C4-2B (cell line): ENCODE measurements around the gene AASDH.

Source experiments
- H3K27ac ChIP-seq: fragments of 450-650 bp; 2 replicates; pipeline ENCODE4 v1.5.1; 2017
- ZFX ChIP-seq: fragments of 450-650 bp; IDR thresholded peaks from 2 replicates; pipeline ENCODE4 v1.6.1; 2017
- TF ChIP-seq, protein P1 (sequence below): fragments of 450-650 bp; conservative IDR thresholded peaks from 2 replicates; pipeline ENCODE4 v1.5.1; 2017; ENCODE audit warnings: mild to moderate bottlenecking

The AASDH gene, protein sequence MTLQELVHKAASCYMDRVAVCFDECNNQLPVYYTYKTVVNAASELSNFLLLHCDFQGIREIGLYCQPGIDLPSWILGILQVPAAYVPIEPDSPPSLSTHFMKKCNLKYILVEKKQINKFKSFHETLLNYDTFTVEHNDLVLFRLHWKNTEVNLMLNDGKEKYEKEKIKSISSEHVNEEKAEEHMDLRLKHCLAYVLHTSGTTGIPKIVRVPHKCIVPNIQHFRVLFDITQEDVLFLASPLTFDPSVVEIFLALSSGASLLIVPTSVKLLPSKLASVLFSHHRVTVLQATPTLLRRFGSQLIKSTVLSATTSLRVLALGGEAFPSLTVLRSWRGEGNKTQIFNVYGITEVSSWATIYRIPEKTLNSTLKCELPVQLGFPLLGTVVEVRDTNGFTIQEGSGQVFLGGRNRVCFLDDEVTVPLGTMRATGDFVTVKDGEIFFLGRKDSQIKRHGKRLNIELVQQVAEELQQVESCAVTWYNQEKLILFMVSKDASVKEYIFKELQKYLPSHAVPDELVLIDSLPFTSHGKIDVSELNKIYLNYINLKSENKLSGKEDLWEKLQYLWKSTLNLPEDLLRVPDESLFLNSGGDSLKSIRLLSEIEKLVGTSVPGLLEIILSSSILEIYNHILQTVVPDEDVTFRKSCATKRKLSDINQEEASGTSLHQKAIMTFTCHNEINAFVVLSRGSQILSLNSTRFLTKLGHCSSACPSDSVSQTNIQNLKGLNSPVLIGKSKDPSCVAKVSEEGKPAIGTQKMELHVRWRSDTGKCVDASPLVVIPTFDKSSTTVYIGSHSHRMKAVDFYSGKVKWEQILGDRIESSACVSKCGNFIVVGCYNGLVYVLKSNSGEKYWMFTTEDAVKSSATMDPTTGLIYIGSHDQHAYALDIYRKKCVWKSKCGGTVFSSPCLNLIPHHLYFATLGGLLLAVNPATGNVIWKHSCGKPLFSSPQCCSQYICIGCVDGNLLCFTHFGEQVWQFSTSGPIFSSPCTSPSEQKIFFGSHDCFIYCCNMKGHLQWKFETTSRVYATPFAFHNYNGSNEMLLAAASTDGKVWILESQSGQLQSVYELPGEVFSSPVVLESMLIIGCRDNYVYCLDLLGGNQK

DNA sequence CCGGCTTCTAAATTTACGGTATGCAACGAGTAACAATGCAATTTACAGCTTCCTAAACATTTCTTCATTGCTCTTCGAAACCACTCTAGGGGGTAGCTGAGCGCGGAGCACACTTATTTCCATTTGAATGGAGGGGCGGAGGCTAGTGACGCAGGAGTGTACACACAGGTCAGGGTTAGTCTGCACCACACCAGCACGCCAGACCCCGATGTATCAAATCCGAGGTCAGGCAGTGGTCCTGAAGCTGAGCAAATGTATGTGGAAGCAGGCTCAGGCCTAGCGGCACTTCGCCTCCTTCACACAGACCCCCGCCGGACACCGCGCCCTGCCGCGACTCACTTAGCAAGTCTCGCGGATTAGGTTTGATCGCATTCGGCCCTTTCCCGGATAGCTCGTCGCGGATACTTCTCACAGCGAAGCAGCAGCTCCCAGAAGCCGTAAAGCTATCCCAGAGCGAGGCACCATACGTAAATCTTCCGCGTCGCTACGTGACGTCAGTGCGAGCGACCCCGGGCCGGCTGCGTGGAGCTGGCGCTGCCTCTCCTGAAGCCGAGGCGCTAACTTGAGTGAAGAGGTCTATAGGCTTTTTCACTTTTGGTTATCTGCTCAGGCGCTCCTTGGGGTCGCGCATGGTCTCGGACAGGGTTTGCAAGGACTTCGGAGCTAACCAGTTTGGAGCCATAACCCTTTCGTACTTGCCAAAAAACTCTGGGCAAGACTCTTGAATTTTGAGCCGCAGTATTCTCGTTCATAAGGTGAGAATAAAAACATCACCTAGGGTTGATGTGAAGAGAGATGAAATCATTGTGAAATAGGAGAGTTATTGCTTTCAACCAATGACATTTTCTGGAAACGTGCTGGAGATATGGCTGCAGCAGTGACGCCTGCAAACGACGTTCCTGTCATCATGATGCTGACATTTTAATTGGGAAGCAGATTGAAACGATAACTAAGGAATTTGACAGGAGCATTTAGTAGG, at the start of gene AASDH:
AASDH (minus strand) TSS at position 469 of the 979 bp plus-strand sequence. CDS start 3,192 bp downstream, outside the sequence.
- H3K27ac ChIP-seq: peak within 1 kb of the TSS; percentile 76
- TF ChIP-seq ZFX: peak; percentile 54
- TF ChIP-seq, protein P1, sequence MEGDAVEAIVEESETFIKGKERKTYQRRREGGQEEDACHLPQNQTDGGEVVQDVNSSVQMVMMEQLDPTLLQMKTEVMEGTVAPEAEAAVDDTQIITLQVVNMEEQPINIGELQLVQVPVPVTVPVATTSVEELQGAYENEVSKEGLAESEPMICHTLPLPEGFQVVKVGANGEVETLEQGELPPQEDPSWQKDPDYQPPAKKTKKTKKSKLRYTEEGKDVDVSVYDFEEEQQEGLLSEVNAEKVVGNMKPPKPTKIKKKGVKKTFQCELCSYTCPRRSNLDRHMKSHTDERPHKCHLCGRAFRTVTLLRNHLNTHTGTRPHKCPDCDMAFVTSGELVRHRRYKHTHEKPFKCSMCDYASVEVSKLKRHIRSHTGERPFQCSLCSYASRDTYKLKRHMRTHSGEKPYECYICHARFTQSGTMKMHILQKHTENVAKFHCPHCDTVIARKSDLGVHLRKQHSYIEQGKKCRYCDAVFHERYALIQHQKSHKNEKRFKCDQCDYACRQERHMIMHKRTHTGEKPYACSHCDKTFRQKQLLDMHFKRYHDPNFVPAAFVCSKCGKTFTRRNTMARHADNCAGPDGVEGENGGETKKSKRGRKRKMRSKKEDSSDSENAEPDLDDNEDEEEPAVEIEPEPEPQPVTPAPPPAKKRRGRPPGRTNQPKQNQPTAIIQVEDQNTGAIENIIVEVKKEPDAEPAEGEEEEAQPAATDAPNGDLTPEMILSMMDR: no peak

DNA sequence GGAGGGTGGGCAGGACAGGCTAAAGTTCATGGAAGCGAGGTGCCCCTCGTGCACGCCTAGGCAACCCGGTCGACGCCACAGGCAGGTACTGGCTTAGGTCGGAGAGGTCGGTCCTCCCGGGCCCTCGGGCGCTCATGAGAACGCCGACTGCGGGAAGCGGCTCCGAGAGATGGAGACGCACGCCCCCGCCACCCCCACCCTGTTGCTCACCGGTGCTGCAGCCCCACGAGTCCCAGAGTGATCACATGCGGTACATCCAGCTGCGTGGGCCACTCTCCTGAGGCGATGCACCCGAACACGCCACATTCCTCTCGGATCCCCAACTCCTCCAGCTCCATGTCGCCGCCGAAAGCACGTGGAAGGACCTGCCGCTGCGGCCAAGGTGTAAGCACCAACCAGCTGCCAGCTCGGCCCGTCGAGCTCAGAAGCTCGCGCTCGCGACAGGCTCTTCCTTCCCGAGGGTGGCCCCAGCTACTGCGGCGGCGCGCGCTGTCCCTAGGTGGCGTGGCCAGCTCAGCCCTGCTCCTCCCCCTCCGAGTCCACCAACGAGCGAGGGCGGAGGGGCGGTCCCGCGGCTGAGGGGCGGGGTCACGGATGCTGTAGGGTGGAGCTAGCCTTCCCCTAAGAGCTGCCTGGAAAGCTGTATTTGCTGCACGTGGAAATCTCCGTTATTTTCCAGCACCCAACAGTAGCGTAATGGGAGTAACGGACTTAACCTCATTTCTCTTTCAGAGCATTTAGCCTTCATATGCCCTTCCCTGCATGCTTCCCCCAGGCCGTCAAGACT, 48.0 kb upstream of the AASDH start, which contains the start of gene PPAT:
PPAT (minus strand) TSS at position 476 of the 787 bp plus-strand sequence; CDS start at position 338, 138 bp downstream.
- TF ChIP-seq ZFX: no peak
- TF ChIP-seq, protein P1: no peak
- peak within 1 kb of the TSS; percentile 93 for H3K27ac ChIP-seq

DNA sequence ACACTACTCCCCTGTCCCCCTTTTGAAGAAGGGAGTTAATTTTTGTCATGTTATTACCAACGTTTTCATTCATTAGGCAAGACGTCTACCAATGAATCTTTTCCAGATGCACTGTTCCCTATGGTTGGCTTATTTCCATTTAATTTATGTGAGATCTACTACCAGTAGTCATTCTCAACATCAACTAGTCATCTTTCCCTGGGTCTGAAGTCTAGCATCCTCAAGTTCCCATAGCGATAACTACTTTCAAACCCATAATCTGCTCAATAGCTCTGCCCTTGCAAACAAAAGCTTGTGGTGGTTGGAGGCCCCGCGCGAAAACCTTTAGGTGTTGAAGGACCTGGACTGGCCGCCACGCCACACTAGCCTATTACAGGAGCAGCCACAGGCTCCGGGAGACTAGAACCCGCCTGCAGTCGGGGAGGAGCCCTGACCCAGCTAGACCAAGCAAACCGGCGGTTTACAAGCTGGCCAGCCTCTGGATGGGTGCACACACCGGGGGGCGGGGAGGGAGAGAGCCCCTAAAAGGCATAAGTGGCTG, 47.4 kb upstream of the AASDH start:
- peak overlapping the region; percentile 93 for H3K27ac ChIP-seq
- TF ChIP-seq, protein P1: no peak
- no peak for TF ChIP-seq ZFX

DNA sequence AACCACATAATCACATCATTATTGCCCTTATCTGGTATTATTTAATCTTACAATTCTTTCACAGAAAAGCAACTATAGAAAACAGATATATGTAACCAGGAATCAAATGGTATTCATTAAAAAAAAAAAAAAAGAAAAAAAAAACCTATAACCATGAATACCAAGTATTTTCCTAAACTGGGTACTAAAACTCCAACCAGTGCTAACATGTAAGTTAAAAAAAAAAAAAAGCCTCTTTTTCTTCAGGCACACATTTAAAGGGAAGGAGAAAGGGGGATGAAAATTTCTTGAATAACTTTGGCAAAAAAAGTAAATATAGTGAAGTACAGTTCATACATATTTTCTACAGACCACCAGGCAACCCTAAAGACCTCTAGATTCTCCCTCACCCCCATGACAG, 46.0 kb upstream of the AASDH start:
- no peak for TF ChIP-seq ZFX
- TF ChIP-seq, protein P1: no peak
- peak overlapping the region; percentile 63; the same call in 1 of the 2 replicates for H3K27ac ChIP-seq

DNA sequence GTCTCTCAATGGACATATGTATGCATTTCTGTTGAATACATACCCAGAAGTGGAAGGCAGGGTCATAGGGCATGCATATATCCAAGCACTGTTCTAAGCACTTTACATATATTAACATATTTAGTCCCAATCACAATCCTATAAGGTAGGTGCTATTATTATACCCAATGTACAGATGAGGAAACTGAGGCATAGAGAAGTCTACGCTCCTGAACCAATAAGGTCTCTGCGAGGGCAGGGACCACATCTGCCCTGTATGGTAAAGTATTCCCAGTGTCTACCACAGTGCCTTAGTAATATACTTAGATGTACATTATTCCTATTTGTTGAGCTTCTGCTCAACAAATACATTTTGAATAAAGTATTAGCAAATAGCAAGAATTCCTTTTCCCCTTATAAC, 42.9 kb upstream of the AASDH start:
- H3K27ac ChIP-seq: no peak overlapping the region
- no peak for TF ChIP-seq ZFX
- TF ChIP-seq, protein P1: no peak
